Activated CD4-positive, alpha-beta T cell treated with anti-CD3 and anti-CD28 coated beads for 48 hours (primary cell): ENCODE data around the gene KLK3.

Experiments
- DNase-seq: peaks from one replicate; pipeline ENCODE4 v3.0.0-alpha.2; 2020

KLK3 gene

GRCh38 chr19:50832666-50833065, 22.0 kb upstream of the KLK3 start:
- no peak for DNase-seq

- no peak for DNase-seq
These were observed 21.5 kb upstream of the KLK3 start, which contains the start of gene KLK15 for GRCh38 chr19:50833117-50833801. TSS of gene KLK15 (minus strand) at chr19:50833574. CDS start at chr19:50831492, 2,082 bp downstream.

GRCh38 chr19:50833802-50834167, 20.9 kb upstream of the KLK3 start:
- no peak for DNase-seq

GRCh38 chr19:50835103-50835784, 19.5 kb upstream of the KLK3 start:
- no peak for DNase-seq

GRCh38 chr19:50835785-50836542, 18.8 kb upstream of the KLK3 start:
- DNase-seq, result peak; percentile 82

- no peak for DNase-seq
These were observed 18.0 kb upstream of the KLK3 start for GRCh38 chr19:50836543-50837195.

- no peak for DNase-seq
These were observed 17.4 kb upstream of the KLK3 start for GRCh38 chr19:50837300-50837699.

- DNase-seq, result no peak
These were observed 16.5 kb upstream of the KLK3 start for GRCh38 chr19:50838239-50838638.

- no peak for DNase-seq
These were observed 14.7 kb upstream of the KLK3 start for GRCh38 chr19:50839712-50840655.

GRCh38 chr19:50842130-50842529, 12.6 kb upstream of the KLK3 start:
- DNase-seq, result no peak

GRCh38 chr19:50843205-50843604, 11.5 kb upstream of the KLK3 start:
- DNase-seq, result no peak

- DNase-seq, result no peak
These were observed 11.0 kb upstream of the KLK3 start for GRCh38 chr19:50843701-50844221.

- DNase-seq, result no peak
These were observed 10.3 kb upstream of the KLK3 start for GRCh38 chr19:50844296-50844935.

- DNase-seq, result no peak
These were observed 4.0 kb upstream of the KLK3 start for GRCh38 chr19:50850738-50851137.

- no peak for DNase-seq
These were observed 3.1 kb upstream of the KLK3 start for GRCh38 chr19:50851620-50852019.

- DNase-seq, result no peak
These were observed 2.7 kb downstream of the KLK3 start for GRCh38 chr19:50857366-50857765.

GRCh38 chr19:50858886-50859285, 4.2 kb downstream of the KLK3 start:
- no peak for DNase-seq

- no peak for DNase-seq
These were observed 5.1 kb downstream of the KLK3 start for GRCh38 chr19:50859849-50860248.

- DNase-seq, result no peak
These were observed 6.3 kb downstream of the KLK3 start for GRCh38 chr19:50861010-50861409.

- DNase-seq, result no peak
These were observed 7.0 kb downstream of the KLK3 start for GRCh38 chr19:50861496-50862286.

- no peak for DNase-seq
These were observed 14.8 kb downstream of the KLK3 start for GRCh38 chr19:50869479-50869878.
